ENCODE measurements around the gene PCNX2.

PCNX2 gene

DNA sequence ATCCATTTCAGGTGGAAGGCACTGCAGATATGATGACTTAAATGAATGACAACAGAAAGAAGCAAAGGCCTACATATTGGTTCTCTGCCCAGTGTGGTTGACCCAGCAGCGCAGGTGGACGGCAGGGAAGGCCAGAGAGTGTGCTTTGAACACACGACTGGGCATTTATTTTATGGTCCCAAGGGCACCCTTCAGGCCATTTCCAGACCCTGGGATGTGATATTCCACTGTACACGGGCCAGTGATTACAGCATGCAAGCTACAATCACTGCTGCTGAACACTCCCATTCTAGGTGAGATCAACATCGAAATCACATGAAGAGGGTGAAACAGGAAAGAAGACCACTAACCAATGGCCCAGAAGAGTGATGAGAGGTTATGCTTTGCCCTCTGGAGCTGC, 33.8 kb downstream of the PCNX2 start:
- no peak for DNase-seq
- peaks cover 31% of the 10 kb centered on the region for H3K36me3 ChIP-seq (ENCODE audit: control insufficient read depth, insufficient read depth, low read length)
- H3K27me3 ChIP-seq (replicated peaks; ENCODE audit: control insufficient read depth, insufficient read depth, low read length, poor library complexity, severe bottlenecking), result no peaks in the 10 kb centered on the region
- H3K4me3 ChIP-seq (ENCODE audit: insufficient read depth, low read depth, low read length, poor library complexity, severe bottlenecking), result no peak overlapping the region
- H3K27ac ChIP-seq (ENCODE audit: insufficient read depth, low read length, poor library complexity, severe bottlenecking), result no peak overlapping the region
- H3K9me3 ChIP-seq (ENCODE audit: control insufficient read depth, low read length), result no peaks in the 10 kb centered on the region
- no peaks in the 10 kb centered on the region for H3K4me1 ChIP-seq (ENCODE audit: control insufficient read depth, insufficient read depth, low read length, poor library complexity, severe bottlenecking)

DNA sequence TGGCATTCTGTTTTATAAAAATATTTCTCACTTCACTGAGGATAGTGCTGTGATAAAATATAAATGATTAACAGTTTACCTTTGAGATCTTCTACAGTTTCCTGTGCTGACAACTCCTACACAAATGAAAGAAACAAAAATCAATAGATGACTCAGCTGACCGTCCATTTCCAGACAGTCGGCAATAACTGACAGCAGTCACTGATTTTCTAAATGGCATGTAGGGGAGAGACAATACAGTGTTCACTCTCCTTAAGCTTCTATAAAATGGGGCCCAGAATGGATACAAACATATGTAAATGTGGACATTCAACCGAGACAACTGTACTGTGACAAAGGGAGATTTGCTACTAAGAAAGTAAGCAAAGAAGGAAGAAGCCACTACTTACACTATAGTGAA, 34.3 kb downstream of the PCNX2 start:
- H3K27me3 ChIP-seq (replicated peaks; ENCODE audit: control insufficient read depth, insufficient read depth, low read length, poor library complexity, severe bottlenecking), result no peaks in the 10 kb centered on the region
- no peaks in the 10 kb centered on the region for H3K4me1 ChIP-seq (ENCODE audit: control insufficient read depth, insufficient read depth, low read length, poor library complexity, severe bottlenecking)
- no peak overlapping the region for H3K4me3 ChIP-seq (ENCODE audit: insufficient read depth, low read depth, low read length, poor library complexity, severe bottlenecking)
- no peak for DNase-seq
- no peak overlapping the region for H3K27ac ChIP-seq (ENCODE audit: insufficient read depth, low read length, poor library complexity, severe bottlenecking)
- peaks cover 31% of the 10 kb centered on the region for H3K36me3 ChIP-seq (ENCODE audit: control insufficient read depth, insufficient read depth, low read length)
- H3K9me3 ChIP-seq (ENCODE audit: control insufficient read depth, low read length), result no peaks in the 10 kb centered on the region

DNA sequence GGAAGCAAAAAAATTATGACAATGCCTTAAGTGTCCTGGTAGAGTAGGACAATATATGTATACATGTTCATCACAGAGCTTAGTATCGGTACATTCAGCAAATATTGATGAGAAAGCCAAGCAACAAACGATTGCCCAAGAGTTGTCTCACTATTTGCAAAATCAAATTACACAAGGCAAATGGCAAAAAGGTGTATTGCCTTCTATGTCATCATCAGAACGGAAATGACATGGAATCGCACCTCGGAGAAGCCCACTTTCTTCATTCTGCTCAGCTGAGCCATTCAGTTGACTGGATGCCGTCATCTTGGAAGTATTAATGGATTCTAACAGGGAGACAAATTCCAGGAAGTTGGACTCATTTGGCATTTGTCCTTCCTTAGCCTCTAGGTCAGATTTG, 37.7 kb downstream of the PCNX2 start:
- H3K27me3 ChIP-seq (replicated peaks; ENCODE audit: control insufficient read depth, insufficient read depth, low read length, poor library complexity, severe bottlenecking), result no peaks in the 10 kb centered on the region
- H3K9me3 ChIP-seq (ENCODE audit: control insufficient read depth, low read length), result no peaks in the 10 kb centered on the region
- H3K36me3 ChIP-seq (ENCODE audit: control insufficient read depth, insufficient read depth, low read length), result peaks cover 31% of the 10 kb centered on the region
- H3K27ac ChIP-seq (ENCODE audit: insufficient read depth, low read length, poor library complexity, severe bottlenecking), result no peak overlapping the region
- H3K4me3 ChIP-seq (ENCODE audit: insufficient read depth, low read depth, low read length, poor library complexity, severe bottlenecking), result no peak overlapping the region
- DNase-seq, result no peak
- H3K4me1 ChIP-seq (ENCODE audit: control insufficient read depth, insufficient read depth, low read length, poor library complexity, severe bottlenecking), result no peaks in the 10 kb centered on the region

DNA sequence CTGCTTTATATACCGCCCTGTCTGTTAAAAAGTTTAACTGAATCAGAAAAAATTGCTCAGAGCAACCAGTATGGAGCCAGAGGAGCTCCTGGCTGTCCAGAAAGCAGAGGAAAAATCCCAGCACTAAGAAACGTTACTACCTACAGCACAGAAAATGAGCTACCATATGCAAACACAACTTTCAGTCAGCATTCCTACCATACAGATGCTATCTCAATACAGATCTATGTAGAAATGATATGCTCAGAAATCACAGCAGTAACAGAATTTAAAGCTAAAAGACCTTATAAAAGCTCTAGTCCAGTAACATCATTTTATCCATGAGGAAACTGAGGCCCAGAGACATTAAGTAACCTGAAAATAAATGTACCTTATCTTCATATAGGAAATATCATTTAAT, 38.7 kb downstream of the PCNX2 start:
- H3K4me1 ChIP-seq (ENCODE audit: control insufficient read depth, insufficient read depth, low read length, poor library complexity, severe bottlenecking), result no peaks in the 10 kb centered on the region

DNA sequence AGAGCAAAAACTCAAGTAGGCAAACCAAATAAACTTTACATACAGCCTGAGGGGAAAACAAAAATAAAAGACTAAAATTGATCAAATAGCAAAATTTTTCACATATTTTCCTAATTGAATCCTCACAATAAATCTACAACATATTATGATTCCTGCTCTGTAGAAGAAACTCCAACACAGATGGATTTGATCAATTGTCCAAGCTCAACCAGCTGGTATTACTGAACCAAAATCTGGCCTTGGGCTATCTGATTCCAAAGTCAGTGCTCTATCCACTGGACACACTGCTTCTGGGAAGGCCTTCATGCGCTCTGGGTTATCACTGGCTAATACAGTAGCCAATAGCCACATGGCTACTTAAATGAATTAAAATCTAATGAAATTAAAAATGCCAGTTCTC, 39.3 kb downstream of the PCNX2 start:
- H3K27me3 ChIP-seq (replicated peaks; ENCODE audit: control insufficient read depth, insufficient read depth, low read length, poor library complexity, severe bottlenecking), result no peaks in the 10 kb centered on the region
- no peaks in the 10 kb centered on the region for H3K9me3 ChIP-seq (ENCODE audit: control insufficient read depth, low read length)
- no peak for DNase-seq
- H3K27ac ChIP-seq (ENCODE audit: insufficient read depth, low read length, poor library complexity, severe bottlenecking), result no peak overlapping the region
- no peaks in the 10 kb centered on the region for H3K4me1 ChIP-seq (ENCODE audit: control insufficient read depth, insufficient read depth, low read length, poor library complexity, severe bottlenecking)
- peaks cover 28% of the 10 kb centered on the region for H3K36me3 ChIP-seq (ENCODE audit: control insufficient read depth, insufficient read depth, low read length)
- no peak overlapping the region for H3K4me3 ChIP-seq (ENCODE audit: insufficient read depth, low read depth, low read length, poor library complexity, severe bottlenecking)

More for the DNA sequence above, 38.7 kb downstream of the PCNX2 start:
- H3K9me3 ChIP-seq (ENCODE audit: control insufficient read depth, low read length), result no peaks in the 10 kb centered on the region
- DNase-seq, result no peak
- no peak overlapping the region for H3K4me3 ChIP-seq (ENCODE audit: insufficient read depth, low read depth, low read length, poor library complexity, severe bottlenecking)
- no peak overlapping the region for H3K27ac ChIP-seq (ENCODE audit: insufficient read depth, low read length, poor library complexity, severe bottlenecking)
- peaks cover 30% of the 10 kb centered on the region for H3K36me3 ChIP-seq (ENCODE audit: control insufficient read depth, insufficient read depth, low read length)
- H3K27me3 ChIP-seq (replicated peaks; ENCODE audit: control insufficient read depth, insufficient read depth, low read length, poor library complexity, severe bottlenecking), result no peaks in the 10 kb centered on the region

DNA sequence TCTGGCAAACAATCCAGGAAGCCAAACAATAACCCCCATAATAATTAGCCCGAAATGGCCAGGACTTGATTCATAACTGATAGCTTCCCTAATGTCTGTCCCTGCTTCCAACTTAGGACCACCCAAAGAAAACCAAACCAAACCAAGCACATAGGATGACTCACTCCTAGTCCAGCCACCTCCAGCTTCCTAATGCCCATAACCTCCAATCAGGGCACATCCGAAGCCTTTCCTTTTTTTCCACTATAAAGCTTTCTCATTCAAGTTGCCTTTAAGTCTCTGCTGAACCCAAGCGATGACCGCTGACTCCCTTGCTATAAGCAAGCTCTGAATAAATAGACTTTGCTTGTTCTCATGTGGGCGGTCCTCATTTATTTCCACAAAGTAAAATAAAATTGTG, 40.4 kb downstream of the PCNX2 start:
- Histone ChIP-seq H3K27ac (ENCODE audit: insufficient read depth, low read length, poor library complexity, severe bottlenecking) (no peak overlapping the region), H3K9me3 (ENCODE audit: control insufficient read depth, low read length) (no peaks in the 10 kb centered on the region), H3K4me1 (ENCODE audit: control insufficient read depth, insufficient read depth, low read length, poor library complexity, severe bottlenecking) (no peaks in the 10 kb centered on the region), H3K27me3 (replicated peaks; ENCODE audit: control insufficient read depth, insufficient read depth, low read length, poor library complexity, severe bottlenecking) (no peaks in the 10 kb centered on the region), H3K36me3 (ENCODE audit: control insufficient read depth, insufficient read depth, low read length) (peaks cover 32% of the 10 kb centered on the region), H3K4me3 (ENCODE audit: insufficient read depth, low read depth, low read length, poor library complexity, severe bottlenecking) (no peak overlapping the region)
- DNase-seq, result no peak

DNA sequence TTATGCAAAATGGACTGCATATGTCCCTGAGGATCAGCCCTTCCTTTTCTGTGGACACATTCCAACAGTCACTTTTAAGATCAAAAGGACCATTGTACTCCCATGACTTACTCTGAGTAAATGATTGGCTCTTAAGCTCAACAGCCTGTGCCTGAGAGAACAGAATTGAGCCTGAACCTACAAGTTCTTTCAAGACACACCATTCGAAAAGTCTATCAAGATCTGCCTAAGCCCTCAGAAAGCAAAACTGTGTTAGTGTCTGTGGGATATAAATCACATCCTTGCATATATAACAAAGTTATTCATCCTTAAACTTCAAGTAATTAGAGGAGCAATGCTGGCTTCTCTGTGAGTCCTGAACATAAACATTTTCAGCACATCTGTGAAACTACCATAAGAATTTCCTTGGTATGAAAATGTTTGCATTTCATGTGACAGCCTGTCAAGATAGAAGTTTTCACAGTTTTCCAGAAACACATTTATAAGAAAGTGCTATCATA, 41.6 kb downstream of the PCNX2 start:
- no peak overlapping the region for H3K4me3 ChIP-seq (ENCODE audit: insufficient read depth, low read depth, low read length, poor library complexity, severe bottlenecking)
- H3K36me3 ChIP-seq (ENCODE audit: control insufficient read depth, insufficient read depth, low read length), result peaks cover 37% of the 10 kb centered on the region
- no peak overlapping the region for H3K27ac ChIP-seq (ENCODE audit: insufficient read depth, low read length, poor library complexity, severe bottlenecking)
- no peaks in the 10 kb centered on the region for H3K4me1 ChIP-seq (ENCODE audit: control insufficient read depth, insufficient read depth, low read length, poor library complexity, severe bottlenecking)
- no peak for DNase-seq
- no peaks in the 10 kb centered on the region for H3K9me3 ChIP-seq (ENCODE audit: control insufficient read depth, low read length)
- H3K27me3 ChIP-seq (replicated peaks; ENCODE audit: control insufficient read depth, insufficient read depth, low read length, poor library complexity, severe bottlenecking), result no peaks in the 10 kb centered on the region

DNA sequence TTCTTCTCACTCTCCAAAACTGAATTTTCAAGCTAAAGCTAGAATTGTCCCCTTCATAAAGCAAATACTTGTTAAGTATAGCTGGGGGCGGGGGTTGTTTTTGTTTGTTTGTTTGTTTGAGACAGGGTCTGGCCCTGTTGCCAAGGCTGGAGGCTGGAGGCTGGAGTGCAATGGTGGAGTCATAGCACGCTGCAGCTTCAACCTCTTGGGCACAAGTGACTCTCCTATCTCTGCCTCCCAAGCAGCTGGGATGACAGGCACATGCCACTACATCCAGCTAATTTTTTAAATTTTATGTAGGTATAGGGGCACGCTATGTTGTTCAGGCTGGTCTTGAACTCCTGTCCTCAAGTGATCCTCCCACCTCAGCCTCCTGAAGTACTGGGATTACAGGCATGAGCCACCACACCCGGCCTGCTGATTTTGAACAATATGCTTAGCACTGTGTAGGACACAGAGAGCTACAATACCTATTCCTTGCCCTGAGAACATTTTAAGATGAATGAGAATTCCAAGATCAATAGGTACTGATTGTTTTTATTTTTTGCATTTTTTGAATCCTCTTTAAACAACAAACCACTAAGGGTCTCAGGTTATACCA, 42.2 kb downstream of the PCNX2 start:
- Histone ChIP-seq H3K27ac (ENCODE audit: insufficient read depth, low read length, poor library complexity, severe bottlenecking) (no peak overlapping the region), H3K9me3 (ENCODE audit: control insufficient read depth, low read length) (no peaks in the 10 kb centered on the region), H3K4me3 (ENCODE audit: insufficient read depth, low read depth, low read length, poor library complexity, severe bottlenecking) (no peak overlapping the region), H3K27me3 (replicated peaks; ENCODE audit: control insufficient read depth, insufficient read depth, low read length, poor library complexity, severe bottlenecking) (no peaks in the 10 kb centered on the region), H3K4me1 (ENCODE audit: control insufficient read depth, insufficient read depth, low read length, poor library complexity, severe bottlenecking) (no peaks in the 10 kb centered on the region), H3K36me3 (ENCODE audit: control insufficient read depth, insufficient read depth, low read length) (peaks cover 32% of the 10 kb centered on the region)
- no peak for DNase-seq

DNA sequence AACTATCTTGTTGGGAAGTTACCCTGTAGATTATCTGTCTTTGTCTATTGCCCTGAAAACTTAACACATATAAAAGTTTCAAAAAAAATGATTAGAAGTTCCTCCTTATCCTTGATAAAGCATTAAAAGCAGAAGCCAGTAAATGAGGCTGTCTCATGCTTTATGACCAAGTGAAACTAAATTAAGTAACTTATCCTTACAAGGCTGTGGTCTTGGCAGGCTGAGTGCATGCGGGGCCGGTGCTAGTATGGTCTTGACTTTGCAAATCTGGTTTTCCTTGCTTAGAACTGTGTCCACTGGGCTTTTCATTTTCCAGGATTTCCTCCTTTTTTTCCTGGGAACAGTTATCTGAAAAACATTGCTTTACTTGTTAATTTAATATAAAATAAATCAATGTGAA, 43.1 kb downstream of the PCNX2 start:
- H3K4me1 ChIP-seq (ENCODE audit: control insufficient read depth, insufficient read depth, low read length, poor library complexity, severe bottlenecking), result no peaks in the 10 kb centered on the region
- H3K27me3 ChIP-seq (replicated peaks; ENCODE audit: control insufficient read depth, insufficient read depth, low read length, poor library complexity, severe bottlenecking), result no peaks in the 10 kb centered on the region
- no peak overlapping the region for H3K4me3 ChIP-seq (ENCODE audit: insufficient read depth, low read depth, low read length, poor library complexity, severe bottlenecking)
- peaks cover 23% of the 10 kb centered on the region for H3K36me3 ChIP-seq (ENCODE audit: control insufficient read depth, insufficient read depth, low read length)
- H3K27ac ChIP-seq (ENCODE audit: insufficient read depth, low read length, poor library complexity, severe bottlenecking), result no peak overlapping the region
- no peaks in the 10 kb centered on the region for H3K9me3 ChIP-seq (ENCODE audit: control insufficient read depth, low read length)
- no peak for DNase-seq

DNA sequence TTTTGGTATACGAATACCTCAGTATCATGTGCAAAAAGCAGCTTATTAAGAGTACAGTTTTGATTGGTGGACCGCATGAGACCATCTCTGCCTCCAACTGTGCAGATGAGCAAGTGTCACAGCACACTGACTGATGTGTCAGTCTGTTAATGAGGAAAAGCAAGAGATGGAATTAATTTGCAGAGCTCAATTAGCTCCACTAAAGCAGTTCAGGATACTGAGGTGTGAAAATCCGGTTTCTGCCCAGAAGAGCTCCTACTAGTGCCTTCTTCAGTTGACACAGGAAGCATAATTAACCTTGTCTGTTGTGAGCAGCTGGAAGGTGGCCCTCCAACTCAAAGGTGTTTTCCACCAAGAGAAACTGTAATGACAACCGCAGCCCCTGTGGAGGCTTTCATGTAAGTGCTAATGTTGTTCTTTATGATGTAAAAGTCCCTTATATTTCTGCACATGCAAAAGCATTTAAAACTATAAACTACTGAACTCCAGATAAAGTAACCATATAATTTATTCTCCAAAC, 44.3 kb downstream of the PCNX2 start:
- H3K27me3 ChIP-seq (replicated peaks; ENCODE audit: control insufficient read depth, insufficient read depth, low read length, poor library complexity, severe bottlenecking), result no peaks in the 10 kb centered on the region
- H3K4me1 ChIP-seq (ENCODE audit: control insufficient read depth, insufficient read depth, low read length, poor library complexity, severe bottlenecking), result no peaks in the 10 kb centered on the region
- H3K4me3 ChIP-seq (ENCODE audit: insufficient read depth, low read depth, low read length, poor library complexity, severe bottlenecking), result no peak overlapping the region
- peaks cover 19% of the 10 kb centered on the region for H3K36me3 ChIP-seq (ENCODE audit: control insufficient read depth, insufficient read depth, low read length)
- H3K27ac ChIP-seq (ENCODE audit: insufficient read depth, low read length, poor library complexity, severe bottlenecking), result no peak overlapping the region
- DNase-seq, result no peak
- H3K9me3 ChIP-seq (ENCODE audit: control insufficient read depth, low read length), result no peaks in the 10 kb centered on the region
